Right lobe of liver (tissue), 4 donors: ENCODE data around the gene SRR.

Experiments used
- CTCF ChIP-seq, 4 donors: fragments of 200-600 bp in 3 of 4; fragments of 450-650 bp in 1 of 4; IDR thresholded peaks; one replicate each; pipeline versions ENCODE4 v1.5.1 to v1.8.0; 2016 to 2022; ENCODE audit warnings: antibody characterized with exemption in 4 of 4, mild to moderate bottlenecking in 2 of 4
- POLR2A ChIP-seq: fragments of 450-650 bp; IDR thresholded peaks from one replicate; pipeline ENCODE4 v1.6.1; 2017; ENCODE audit warnings: antibody characterized with exemption, mild to moderate bottlenecking
- donor health status: DM: no; HTN: no; CAD: no.
- donor health status: DM: no; HTN: no; CAD: no.
- donor health status: DM: no; HTN: yes; CAD: no.

GRCh38 chr17:2365132-2365531 lies 61.4 kb downstream of the SRR start:
- TF ChIP-seq CTCF (IDR thresholded peaks at IDR 0.05) (no peak), POLR2A (no peak)
